ENCODE measurements around the gene LARP1.
"Not testable (repeated sequence)": the region's sequence is repeated elsewhere in the genome, so short reads cannot be mapped to it uniquely, and the experiment has no call there.

The LARP1 gene

GRCh38 chr5:154824070-154824469 is 68.9 kb downstream of the LARP1 start:
- DNase-seq (ENCODE audit: low spot score) = no peak

- DNase-seq (ENCODE audit: low spot score) = no peak
Observed at GRCh38 chr5:154829181-154829588, 74.0 kb downstream of the LARP1 start.

DNA sequence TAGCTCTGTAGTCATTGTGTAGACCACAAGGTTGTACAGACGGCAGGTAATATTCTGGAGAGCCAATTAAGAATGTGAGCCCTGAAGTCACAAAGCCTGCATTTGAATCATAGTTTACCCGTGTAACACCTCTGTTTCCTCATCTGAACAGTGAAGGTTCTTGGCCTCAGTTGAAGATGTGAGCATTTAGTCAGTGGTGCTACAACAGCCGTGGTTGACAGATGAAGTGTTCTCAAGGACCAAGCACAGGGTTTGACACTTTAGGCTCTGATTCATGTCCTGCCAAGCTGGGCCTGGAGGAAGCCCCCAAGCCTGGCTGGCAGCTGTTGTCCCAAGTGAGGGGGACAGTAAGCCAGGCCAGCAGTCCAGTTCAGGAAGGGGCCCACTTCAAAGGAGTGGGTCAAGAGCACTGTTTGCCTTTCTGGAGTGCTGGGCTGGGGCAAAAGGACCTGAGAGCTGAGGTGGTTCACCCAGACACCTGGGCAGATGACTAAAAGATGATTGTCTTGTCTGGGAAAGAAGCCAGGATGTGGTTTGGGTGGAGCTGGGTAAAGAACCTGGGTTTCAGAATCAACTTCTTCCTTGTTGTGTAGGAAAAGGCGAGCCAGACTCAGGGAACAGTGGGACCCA is 74.5 kb downstream of the LARP1 start:
- DNase-seq (ENCODE audit: low spot score) = no peak

DNA sequence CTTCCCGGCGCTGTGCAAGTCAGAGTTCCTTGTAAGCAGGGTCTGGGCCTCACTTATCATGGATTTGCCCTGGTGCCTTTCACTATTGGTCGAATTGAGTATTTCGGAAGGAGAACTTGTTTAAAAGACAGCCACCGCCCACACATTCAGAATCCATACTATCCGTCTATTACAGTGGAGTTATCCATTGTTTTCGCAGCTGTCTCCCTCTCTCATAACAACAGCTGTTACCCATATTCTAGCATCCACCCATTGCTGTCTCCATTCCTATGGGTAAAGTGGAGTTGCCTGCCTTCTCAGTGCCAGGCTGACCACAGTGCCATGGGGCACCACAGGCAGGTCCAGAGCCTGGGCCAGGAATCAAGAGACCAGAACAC is 75.0 kb downstream of the LARP1 start:
- no peak for DNase-seq (ENCODE audit: low spot score)

- no peak for DNase-seq (ENCODE audit: low spot score)
Observed at GRCh38 chr5:154830596-154830995, 75.4 kb downstream of the LARP1 start.

DNA sequence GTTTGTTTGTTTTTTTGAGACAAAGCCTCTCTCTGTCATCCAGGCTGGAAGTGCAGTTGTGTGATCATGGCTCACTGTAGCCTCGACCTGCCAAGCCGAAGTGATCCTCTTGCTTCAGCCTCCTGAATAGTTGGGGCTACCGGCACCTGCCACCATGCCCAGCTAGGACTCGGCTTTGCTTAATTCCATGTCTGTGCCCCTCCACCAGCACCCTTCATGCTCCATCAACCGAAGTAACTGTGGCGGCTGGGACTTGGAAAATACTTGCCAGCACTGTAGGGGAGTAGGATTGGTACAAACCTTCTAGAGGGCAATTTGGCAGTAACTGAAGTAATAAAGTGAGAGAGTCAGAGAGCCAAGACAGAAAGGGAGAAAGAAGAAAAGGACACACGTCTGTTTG is 76.3 kb downstream of the LARP1 start:
- no peak for DNase-seq (ENCODE audit: low spot score)

- not testable (repeated sequence) for DNase-seq (ENCODE audit: low spot score)
Observed at GRCh38 chr5:154832804-154833203, 77.6 kb downstream of the LARP1 start.

- no peak for DNase-seq (ENCODE audit: low spot score)
Observed at GRCh38 chr5:154834053-154834452, 78.9 kb downstream of the LARP1 start.

DNA sequence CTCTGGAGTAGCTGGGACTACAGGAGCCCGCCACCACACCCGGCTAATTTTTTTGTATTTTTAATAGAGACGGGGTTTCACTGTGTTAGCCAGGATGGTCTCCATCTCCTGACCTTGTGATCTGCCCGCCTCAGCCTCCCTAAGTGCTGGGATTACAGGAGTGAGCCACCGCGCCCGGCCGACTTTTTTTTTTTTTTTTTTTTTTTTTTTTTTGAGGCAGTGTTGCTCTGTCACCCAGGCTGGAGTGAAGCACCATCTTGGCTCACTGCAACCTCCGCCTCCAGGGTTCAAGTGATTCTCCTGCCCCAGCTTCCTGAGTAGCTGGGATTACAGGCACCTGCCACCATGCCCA is 80.5 kb downstream of the LARP1 start:
- not testable (repeated sequence) for DNase-seq (ENCODE audit: low spot score)

DNA sequence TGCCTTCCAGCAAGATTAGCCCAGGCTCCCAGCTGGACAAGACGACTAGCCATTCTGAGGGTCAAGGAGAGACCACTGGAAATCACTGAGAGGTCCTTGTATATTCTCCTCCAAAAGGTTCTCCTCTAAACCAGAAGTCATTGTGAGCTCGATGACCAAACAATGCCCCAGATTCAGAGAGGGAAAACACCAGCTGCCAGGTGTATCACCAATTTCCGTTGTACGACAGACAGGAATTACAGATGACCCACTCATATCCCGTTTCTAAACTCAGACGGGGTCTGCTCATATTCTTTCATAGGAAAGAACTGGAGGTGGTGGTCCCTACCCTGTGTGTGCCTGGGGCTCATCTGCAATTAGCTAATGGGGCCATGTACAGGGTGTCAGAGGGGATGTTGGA is 81.0 kb downstream of the LARP1 start:
- DNase-seq (ENCODE audit: low spot score) = no peak

- no peak for DNase-seq (ENCODE audit: low spot score)
Observed at GRCh38 chr5:154837009-154837901, 82.1 kb downstream of the LARP1 start.

DNA sequence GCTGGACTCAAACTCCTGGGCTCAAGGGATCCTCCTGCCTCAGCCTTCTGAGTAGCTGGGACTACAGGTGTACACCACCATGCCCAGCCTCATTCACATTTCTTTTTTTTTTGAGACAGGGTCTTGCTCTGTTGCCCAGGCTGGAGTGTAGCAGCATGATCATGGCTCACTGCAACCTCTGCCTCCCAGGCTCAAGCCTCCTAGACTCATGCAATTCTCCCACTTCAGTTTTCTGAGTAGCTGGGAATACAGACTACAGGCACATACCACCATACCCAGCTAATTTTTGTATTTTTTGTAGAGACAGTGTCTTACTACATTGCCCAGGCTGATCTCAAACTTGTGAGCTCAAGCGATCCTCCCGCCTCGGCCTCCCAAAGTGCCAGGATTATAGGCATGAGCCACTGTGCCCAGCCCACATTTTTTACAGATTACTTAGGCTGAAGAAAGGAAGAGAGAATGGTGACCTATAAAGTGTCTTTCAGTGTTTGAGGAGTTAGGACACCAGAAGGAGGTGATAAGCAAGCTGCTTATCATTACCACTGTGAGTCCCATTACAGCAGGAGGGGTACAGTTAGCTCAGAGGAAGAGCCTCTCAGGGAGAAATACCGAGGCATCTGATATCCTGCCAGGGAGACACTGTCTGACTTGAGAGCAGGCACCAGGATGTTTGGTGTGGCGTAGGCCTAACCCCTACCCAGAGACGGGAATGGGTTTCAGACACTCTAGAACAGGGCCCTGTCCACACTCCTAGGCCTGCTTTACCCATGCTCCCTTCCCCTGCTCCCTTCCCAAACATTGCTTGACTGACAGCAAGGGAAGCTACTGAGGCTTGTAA is 85.5 kb downstream of the LARP1 start:
- DNase-seq (ENCODE audit: low spot score) = no peak

GRCh38 chr5:154841273-154841661 is 86.1 kb downstream of the LARP1 start:
- no peak for DNase-seq (ENCODE audit: low spot score)

- no peak for DNase-seq (ENCODE audit: low spot score)
Observed at GRCh38 chr5:154842689-154843530, 87.7 kb downstream of the LARP1 start.

DNA sequence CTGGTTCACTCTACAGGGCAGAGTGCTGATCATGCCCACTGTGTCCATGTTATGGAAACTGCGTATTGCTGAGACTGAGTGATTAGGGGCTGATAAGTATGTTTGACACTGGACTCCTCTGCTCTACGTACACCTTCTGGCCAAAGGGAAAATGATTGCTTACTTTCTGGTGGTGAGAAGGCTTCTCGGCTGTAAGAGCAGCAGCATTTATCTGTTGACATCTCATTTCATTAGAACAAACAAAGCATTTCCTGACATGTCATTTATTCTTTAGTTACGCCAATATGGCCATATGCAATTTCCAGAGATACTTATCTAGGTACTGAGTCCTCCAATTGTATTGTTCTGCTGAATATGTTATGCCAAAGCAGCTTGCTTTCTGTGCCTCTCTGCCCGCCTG is 89.6 kb downstream of the LARP1 start:
- no peak for DNase-seq (ENCODE audit: low spot score)

DNA sequence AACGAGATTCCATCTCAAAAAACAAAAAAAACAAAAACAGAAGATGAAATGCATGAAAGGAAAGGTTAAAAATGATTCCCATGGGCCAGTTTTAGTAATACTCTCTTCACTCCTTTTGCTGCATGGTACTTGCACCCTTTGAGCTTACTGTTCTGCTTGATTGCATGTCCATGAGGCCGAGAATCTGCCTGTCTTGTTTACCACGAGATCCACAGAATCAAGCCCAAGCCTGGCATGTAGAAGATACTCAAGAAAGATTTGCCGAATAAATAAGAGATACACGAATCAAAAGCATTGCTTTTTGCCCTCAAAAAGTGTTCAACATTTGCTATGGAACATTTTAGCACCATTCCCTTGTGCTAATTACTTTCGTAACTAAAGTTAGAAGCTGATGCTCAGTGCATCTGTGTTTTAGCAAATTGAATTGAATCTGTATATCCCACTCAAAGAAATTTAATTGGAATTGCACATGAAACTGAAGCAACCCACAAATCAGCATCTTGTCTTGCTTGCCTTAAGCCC is 94.1 kb downstream of the LARP1 start:
- no peak for DNase-seq (ENCODE audit: low spot score)

DNA sequence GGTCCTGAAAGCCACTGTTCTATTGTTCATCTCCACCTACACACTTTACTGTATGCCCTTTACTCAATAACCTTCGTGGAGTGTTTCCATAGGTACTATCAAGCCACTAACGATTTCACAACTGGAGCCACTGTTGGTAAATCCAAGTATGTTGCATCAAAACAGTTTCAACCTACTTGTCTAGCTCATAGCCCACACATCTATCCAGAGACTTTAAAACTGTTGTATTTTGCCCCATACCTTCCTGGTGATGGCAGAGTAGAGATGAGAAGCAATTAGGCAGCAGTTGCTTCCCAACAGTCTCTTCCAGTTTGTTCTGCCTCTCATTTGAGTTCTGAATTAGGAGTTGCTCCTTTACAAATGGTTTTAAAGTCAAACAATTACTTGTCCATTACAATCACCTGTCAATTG is 94.6 kb downstream of the LARP1 start:
- DNase-seq (ENCODE audit: low spot score) = no peak

GRCh38 chr5:154850255-154851062 is 95.3 kb downstream of the LARP1 start, which contains the start of gene FAXDC2:
Gene FAXDC2, minus strand, starts transcription at chr5:154850603. Its CDS starts 12,425 bp downstream, at chr5:154838178.
- DNase-seq (ENCODE audit: low spot score) = no peak

- DNase-seq (ENCODE audit: low spot score) = no peak
Observed at GRCh38 chr5:154851351-154851750, 96.2 kb downstream of the LARP1 start.

DNA sequence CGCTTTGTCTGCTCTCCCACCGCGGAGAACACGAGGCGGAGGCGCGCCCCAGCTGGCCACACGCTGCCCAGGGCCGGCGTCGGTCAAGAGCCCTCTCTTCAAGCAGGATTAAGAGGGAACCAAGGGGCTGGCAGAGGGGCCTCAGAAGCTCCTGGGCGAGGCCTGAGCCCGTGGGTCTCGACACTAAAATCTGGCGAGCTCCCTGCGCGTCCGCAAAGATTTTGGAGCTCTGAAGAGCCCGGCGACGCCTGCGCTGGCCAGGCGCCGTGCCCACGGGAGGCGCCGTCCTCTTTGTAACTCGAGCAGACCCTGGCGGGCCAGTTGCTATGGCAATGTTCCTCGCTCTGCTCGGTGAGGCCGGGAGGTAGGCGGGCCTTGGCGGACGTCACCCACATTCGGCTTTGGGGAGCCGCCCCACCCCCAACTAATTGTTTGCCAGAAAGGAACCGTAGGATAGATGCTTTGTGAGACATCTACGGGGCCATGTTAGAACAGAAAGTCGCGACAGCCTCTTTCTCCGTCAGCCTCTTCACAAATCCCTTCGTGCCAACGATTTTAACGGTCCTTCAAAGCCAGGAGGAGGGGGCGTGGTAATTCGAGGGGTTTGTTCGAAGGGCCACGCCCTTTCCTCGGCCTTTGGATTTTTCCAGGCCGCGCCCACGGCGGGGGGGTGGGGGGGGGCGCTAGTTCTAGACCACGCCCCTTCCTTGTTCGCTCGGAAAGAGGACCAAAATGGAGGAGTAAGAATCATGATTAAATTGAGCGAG is 102.5 kb downstream of the LARP1 start:
- DNase-seq (ENCODE audit: low spot score) = peak; percentile 83
